GM21381 (cell line): ENCODE data around the gene MAP3K8.
"Not testable (repeated sequence)": the region's sequence is repeated elsewhere in the genome, so short reads cannot be mapped to it uniquely, and the experiment has no call there.

Experiments
- ATAC-seq: cut with Tn5 transposase; IDR thresholded peaks from one replicate; pipeline ENCODE4 v1.9.1; 2021; ENCODE audit warnings: mild to moderate bottlenecking, moderate library complexity; ENCODE audit not compliant: unreplicated experiment

The MAP3K8 gene

GRCh38 chr10:30443049-30443448, 9.1 kb downstream of the MAP3K8 start:
- ATAC-seq, result no peak

GRCh38 chr10:30445711-30446110, 11.7 kb downstream of the MAP3K8 start:
- no peak for ATAC-seq

GRCh38 chr10:30447125-30447799, 13.3 kb downstream of the MAP3K8 start:
- no peak for ATAC-seq

- no peak for ATAC-seq
Measured at GRCh38 chr10:30448092-30448491, 14.1 kb downstream of the MAP3K8 start.

GRCh38 chr10:30453764-30454527, 20.0 kb downstream of the MAP3K8 start:
- ATAC-seq, result no peak

- ATAC-seq, result peak; percentile 12
Measured at GRCh38 chr10:30454744-30455510, 20.9 kb downstream of the MAP3K8 start.

GRCh38 chr10:30455816-30456215, 21.8 kb downstream of the MAP3K8 start:
- ATAC-seq, result peak; percentile 64

GRCh38 chr10:30456266-30456665, 22.3 kb downstream of the MAP3K8 start:
- ATAC-seq, result peak; percentile 88

- ATAC-seq, result no peak
Measured at GRCh38 chr10:30459283-30459682, 25.3 kb downstream of the MAP3K8 start.

- ATAC-seq, result no peak
Measured at GRCh38 chr10:30460121-30460520, 26.1 kb downstream of the MAP3K8 start.

GRCh38 chr10:30462513-30462912, 28.5 kb downstream of the MAP3K8 start:
- no peak for ATAC-seq

GRCh38 chr10:30463944-30464451, 30.0 kb downstream of the MAP3K8 start:
- ATAC-seq, result no peak

GRCh38 chr10:30464675-30465074, 30.7 kb downstream of the MAP3K8 start:
- ATAC-seq, result no peak

- ATAC-seq, result no peak
Measured at GRCh38 chr10:30466445-30466844, 32.5 kb downstream of the MAP3K8 start.

GRCh38 chr10:30467651-30468338, 33.8 kb downstream of the MAP3K8 start:
- no peak for ATAC-seq

GRCh38 chr10:30472414-30473155, 38.6 kb downstream of the MAP3K8 start:
- no peak for ATAC-seq

GRCh38 chr10:30475515-30475914, 41.5 kb downstream of the MAP3K8 start:
- not testable (repeated sequence) for ATAC-seq

- no peak for ATAC-seq
Measured at GRCh38 chr10:30476511-30477155, 42.6 kb downstream of the MAP3K8 start.

GRCh38 chr10:30479513-30479912, 45.5 kb downstream of the MAP3K8 start:
- ATAC-seq, result not testable (repeated sequence)

- ATAC-seq, result no peak
Measured at GRCh38 chr10:30481603-30482002, 47.6 kb downstream of the MAP3K8 start.
